Omental fat pad (tissue), 4 donors: ENCODE measurements around the gene CCNB2. TPM values are rescaled to one million over a fixed set of nuclear protein-coding genes. Genes with fewer than 3 reads are reported as not detected.

Experiments
- ATAC-seq: fragments of 150-250 bp; one replicate; pipeline ENCODE4 v1.9.1; 2016; ENCODE audit warnings: mild to moderate bottlenecking, moderate library complexity; ENCODE audit not compliant: low FRiP score
- DNase-seq: peaks from one replicate; pipeline ENCODE4 v3.0.0-alpha.2; 2019; ENCODE audit warnings: low spot score
- CTCF ChIP-seq, 3 donors: fragments of 450-650 bp; IDR thresholded peaks; one replicate each; pipeline ENCODE4 v1.5.1; 2016 to 2017; ENCODE audit warnings: antibody characterized with exemption in 3 of 3, mild to moderate bottlenecking in 3 of 3, moderate library complexity in 2 of 3
- small RNA-seq: library from RNA; depleted of rRNA; stranded (forward); fragments of <200 nt; gene quantifications from one replicate; pipeline ENCODE3, GENCODE V24; 2016
- total RNA-seq, 4 donors: library from RNA; depleted of rRNA; stranded (reverse); fragments of >200 nt; gene quantifications; one replicate each; pipeline ENCODE4 v1.1.0, GENCODE V29; 2016

The CCNB2 gene
- total RNA-seq, 4 donors from 2014 or later = 1.0 to 5.8 (median 1.1) TPM

DNA sequence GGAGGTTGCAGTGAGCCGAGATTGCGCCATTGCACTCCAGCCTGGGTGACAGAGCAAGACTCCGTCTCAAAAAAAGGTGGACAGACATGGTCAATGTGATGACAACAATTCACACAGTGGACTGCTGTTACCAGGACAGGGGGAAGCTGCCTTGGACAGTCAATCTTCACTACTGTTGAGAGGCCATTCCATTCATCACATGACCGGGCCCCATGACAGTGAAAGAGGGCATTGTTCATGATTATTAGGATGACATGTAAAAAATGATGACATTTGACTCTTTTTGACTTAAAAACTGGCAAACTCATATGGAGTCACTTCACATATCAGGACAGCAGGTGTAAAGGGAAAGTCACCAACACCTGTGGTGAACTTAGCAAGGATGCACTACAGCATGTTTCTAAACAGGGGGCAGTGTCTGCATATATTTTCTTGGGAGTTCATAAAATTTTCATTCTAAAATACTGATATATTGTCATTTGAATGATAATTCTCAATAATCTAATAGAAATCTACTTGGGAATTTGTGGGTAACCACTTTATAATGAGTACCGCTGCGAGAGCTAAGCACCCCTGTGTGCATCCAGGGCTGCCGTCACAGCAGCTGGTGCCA is 67.4 kb downstream of the CCNB2 start:
- TF ChIP-seq CTCF (IDR thresholded peaks at IDR 0.05) = no peak
- DNase-seq (no peak), ATAC-seq (no peak)

- ATAC-seq (no peak), DNase-seq (no peak)
- no peak for TF ChIP-seq CTCF (IDR thresholded peaks at IDR 0.05)
Measured at GRCh38 chr15:59173194-59173593, 68.2 kb downstream of the CCNB2 start.

GRCh38 chr15:59174151-59174834 is 69.3 kb downstream of the CCNB2 start:
- TF ChIP-seq CTCF (IDR thresholded peaks at IDR 0.05) = no peak
- ATAC-seq (no peak), DNase-seq (no peak)

Small RNAs within 50 kb of the gene (small RNA-seq; reads per million reads assigned to genes)
- gene MIR2116 = 0.64 reads per million

Other genes with a start within 250 kb of the CCNB2 start
- 100 to 1,000 TPM in 3 of 4 donors, 10 to 100 TPM in 1; 95.9 to 157 (median 123) TPM for gene SLTM, start 171.5 kb upstream of the CCNB2 start, total RNA-seq
- 10 to 100 TPM; 15.4 to 28.7 (median 24.1) TPM for gene RNF111, start 117.5 kb upstream of the CCNB2 start, total RNA-seq
- not detected for gene LDHAL6B, start 101.7 kb downstream of the CCNB2 start, total RNA-seq